WTC11 (cell line): Measurements from ENCODE around the gene DCBLD2. TPM values are rescaled to one million over a fixed set of nuclear protein-coding genes. Genes with fewer than 3 reads are reported as not detected.

Experiments
- ATAC-seq: fragments of 200-7000 bp; cut with Tn5 transposase; 2 replicates; pipeline ENCODE4 v1.10.0; 2021; ENCODE audit warnings: mild to moderate bottlenecking, moderate library complexity
- CTCF ChIA-PET: fragments of 300-600 bp; sonication (Branson Sonifier 250); formaldehyde crosslinking; loops from one replicate; lab custom pipeline; 2021; ENCODE audit warnings: antibody characterized with exemption; lab: Charles Lee
- POLR2A ChIA-PET: fragments of 350-600 bp; sonication (Branson Sonifier 250); formaldehyde crosslinking; loops from one replicate; lab custom pipeline; 2021; ENCODE audit warnings: antibody characterized with exemption; lab: Charles Lee
- DNase-seq: peaks from one replicate; pipeline ENCODE4 v3.0.0; 2021; ENCODE audit warnings: low spot score
- H3K27ac Mint-ChIP-seq: 2 replicates; pipeline ENCODE4 v1.8.0; 2021; ENCODE audit warnings: mixed read lengths
- H3K27me3 Mint-ChIP-seq: 2 replicates; pipeline ENCODE4 v1.8.0; 2021; ENCODE audit warnings: low read depth, mild to moderate bottlenecking, moderate library complexity, mixed read lengths
- H3K36me3 Mint-ChIP-seq: 2 replicates; pipeline ENCODE4 v1.8.0; 2021; ENCODE audit warnings: mixed read lengths
- H3K4me1 Mint-ChIP-seq: 2 replicates; pipeline ENCODE4 v1.8.0; 2022; ENCODE audit warnings: mixed read lengths
- H3K4me3 Mint-ChIP-seq: 2 replicates; pipeline ENCODE4 v1.8.0; 2021; ENCODE audit warnings: mild to moderate bottlenecking, moderate library complexity, mixed read lengths
- H3K9me3 Mint-ChIP-seq: 2 replicates; pipeline ENCODE4 v1.8.0; 2021; ENCODE audit warnings: mixed read lengths
- ATF1 ChIP-seq: sonication (generic); formaldehyde crosslinking; IDR thresholded peaks from 2 replicates; pipeline ENCODE4 v1.8.1; 2023; ENCODE audit warnings: mild to moderate bottlenecking, moderate library complexity, missing genetic modification reagents
- CBFB ChIP-seq: sonication (generic); formaldehyde crosslinking; IDR thresholded peaks from 2 replicates; pipeline ENCODE4 v1.8.1; 2022; ENCODE audit warnings: mild to moderate bottlenecking, low read depth, missing genetic modification reagents
- ELF4 ChIP-seq: sonication (generic); formaldehyde crosslinking; IDR thresholded peaks from 2 replicates; pipeline ENCODE4 v1.8.1; 2022; ENCODE audit warnings: low read depth, mild to moderate bottlenecking, moderate library complexity, missing genetic modification reagents
- EMX1 ChIP-seq: fragments of 250-450 bp; sonication (Bioruptor Pico); IDR thresholded peaks from 2 replicates; pipeline ENCODE4 v1.8.0; 2021; ENCODE audit warnings: mild to moderate bottlenecking
- ESRRA ChIP-seq: sonication (generic); formaldehyde crosslinking; IDR thresholded peaks from 2 replicates; pipeline ENCODE4 v1.8.1; 2022; ENCODE audit warnings: mild to moderate bottlenecking, missing genetic modification reagents, borderline replicate concordance
- GTF2I ChIP-seq: fragments of 250-450 bp; sonication (Bioruptor Pico); conservative IDR thresholded peaks from 2 replicates; pipeline ENCODE4 v1.4.0; 2021; ENCODE audit warnings: mild to moderate bottlenecking
- NR1H2 ChIP-seq: sonication (generic); formaldehyde crosslinking; IDR thresholded peaks from 2 replicates; pipeline ENCODE4 v1.9.0; 2021; ENCODE audit warnings: mild to moderate bottlenecking, moderate library complexity, missing genetic modification reagents
- NR2C2 ChIP-seq: sonication (generic); formaldehyde crosslinking; IDR thresholded peaks from 2 replicates; pipeline ENCODE4 v1.8.0; 2022; ENCODE audit warnings: mild to moderate bottlenecking, missing genetic modification reagents
- NR3C1 ChIP-seq: sonication (generic); formaldehyde crosslinking; conservative IDR thresholded peaks from 2 replicates; pipeline ENCODE4 v1.8.1; 2023; ENCODE audit warnings: low read depth, mild to moderate bottlenecking, missing genetic modification reagents
- PRRX2 ChIP-seq: fragments of 250-450 bp; sonication (Bioruptor Pico); IDR thresholded peaks from 2 replicates; pipeline ENCODE4 v1.8.0; 2021; ENCODE audit warnings: mild to moderate bottlenecking
- RORB ChIP-seq: fragments of 250-450 bp; sonication (Bioruptor Pico); IDR thresholded peaks from 2 replicates; pipeline ENCODE4 v1.9.0; 2021; ENCODE audit warnings: mild to moderate bottlenecking
- SP1 ChIP-seq: sonication (generic); formaldehyde crosslinking; conservative IDR thresholded peaks from 2 replicates; pipeline ENCODE4 v1.8.1; 2022; ENCODE audit warnings: missing genetic modification reagents
- ZNF121 ChIP-seq: sonication (generic); formaldehyde crosslinking; IDR thresholded peaks from 2 replicates; pipeline ENCODE4 v1.8.0; 2023; ENCODE audit warnings: missing genetic modification reagents
- ZNF138 ChIP-seq: sonication (generic); formaldehyde crosslinking; conservative IDR thresholded peaks from 2 replicates; pipeline ENCODE4 v1.8.1; 2022; ENCODE audit warnings: mild to moderate bottlenecking, moderate library complexity, missing genetic modification reagents
- ZNF232 ChIP-seq: sonication (generic); formaldehyde crosslinking; IDR thresholded peaks from 2 replicates; pipeline ENCODE4 v1.8.0; 2022; ENCODE audit warnings: mild to moderate bottlenecking, missing genetic modification reagents
- ZNF263 ChIP-seq: sonication (generic); formaldehyde crosslinking; IDR thresholded peaks from 2 replicates; pipeline ENCODE4 v1.8.1; 2022; ENCODE audit warnings: low read depth, mild to moderate bottlenecking, moderate library complexity, missing genetic modification reagents
- total RNA-seq: library from RNA; stranded (reverse); gene quantifications from 3 replicates; pipeline ENCODE4 v1.2.3, GENCODE V29; 2021
- TF ChIP-seq, protein P1 (sequence below): sonication (generic); formaldehyde crosslinking; IDR thresholded peaks from 2 replicates; pipeline ENCODE4 v1.8.1; 2023; ENCODE audit warnings: mild to moderate bottlenecking, missing genetic modification reagents, moderate library complexity
- TF ChIP-seq, protein P2 (sequence below): sonication (generic); formaldehyde crosslinking; IDR thresholded peaks from 2 replicates; pipeline ENCODE4 v1.8.0; 2023; ENCODE audit warnings: missing genetic modification reagents, mild to moderate bottlenecking, borderline replicate concordance
- TF ChIP-seq, protein P3 (sequence below): sonication (generic); formaldehyde crosslinking; IDR thresholded peaks from 2 replicates; pipeline ENCODE4 v1.8.1; 2023; ENCODE audit warnings: mild to moderate bottlenecking, moderate library complexity, missing genetic modification reagents
- TF ChIP-seq, protein P4 (sequence below): fragments of 250-450 bp; sonication (Bioruptor Pico); IDR thresholded peaks from 2 replicates; pipeline ENCODE4 v1.8.0; 2021; ENCODE audit warnings: mild to moderate bottlenecking

DCBLD2 gene
- total RNA-seq, 1 experiment from 2014 or later, result 47.9 TPM

DNA sequence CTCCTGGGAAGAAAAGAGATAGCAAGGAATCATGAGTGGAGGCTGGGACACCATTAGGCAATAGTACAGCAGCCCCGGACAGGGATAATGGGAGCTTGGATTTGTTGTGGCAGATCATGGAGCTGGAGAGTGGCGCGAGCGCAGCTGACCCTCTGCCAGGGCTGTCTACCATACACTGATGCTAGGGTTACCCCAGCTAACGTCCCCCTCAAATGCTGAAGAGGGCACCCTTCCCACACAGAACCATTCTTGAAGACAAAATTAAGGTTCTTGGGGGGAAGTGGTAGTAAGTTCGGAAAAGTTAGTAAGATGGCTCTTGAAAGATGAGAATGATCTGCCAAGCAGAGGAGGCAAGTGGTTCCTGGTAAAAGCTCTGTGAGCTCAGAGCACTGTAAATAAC is 77.2 kb downstream of the DCBLD2 start:
- H3K4me3 Mint-ChIP-seq, result no peak overlapping the region
- peaks cover 5% of the 10 kb centered on the region for H3K4me1 Mint-ChIP-seq
- ChIA-PET POLR2A (no interaction called here), CTCF (interaction anchor here (0.7 to 2.4 kb wide), 4 partner anchors 77 to 174 kb away, joined by 3 to 9 read pairs (median 4); partner anchors contain the start of gene DCBLD2)
- DNase-seq (no peak), ATAC-seq (peak; percentile 76)
- H3K36me3 Mint-ChIP-seq, result peaks cover 9% of the 10 kb centered on the region
- no peak for TF ChIP-seq NR1H2 (CRISPR knock-in tag)
- TF ChIP-seq, protein P1, sequence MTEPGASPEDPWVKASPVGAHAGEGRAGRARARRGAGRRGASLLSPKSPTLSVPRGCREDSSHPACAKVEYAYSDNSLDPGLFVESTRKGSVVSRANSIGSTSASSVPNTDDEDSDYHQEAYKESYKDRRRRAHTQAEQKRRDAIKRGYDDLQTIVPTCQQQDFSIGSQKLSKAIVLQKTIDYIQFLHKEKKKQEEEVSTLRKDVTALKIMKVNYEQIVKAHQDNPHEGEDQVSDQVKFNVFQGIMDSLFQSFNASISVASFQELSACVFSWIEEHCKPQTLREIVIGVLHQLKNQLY, result no peak
- TF ChIP-seq ELF4 (CRISPR knock-in tag), result no peak
- TF ChIP-seq SP1 (CRISPR knock-in tag), result no peak
- TF ChIP-seq ZNF232 (CRISPR knock-in tag), result no peak
- no peak for TF ChIP-seq EMX1 (CRISPR knock-in tag)
- no peak for TF ChIP-seq ZNF263
- TF ChIP-seq, protein P2, sequence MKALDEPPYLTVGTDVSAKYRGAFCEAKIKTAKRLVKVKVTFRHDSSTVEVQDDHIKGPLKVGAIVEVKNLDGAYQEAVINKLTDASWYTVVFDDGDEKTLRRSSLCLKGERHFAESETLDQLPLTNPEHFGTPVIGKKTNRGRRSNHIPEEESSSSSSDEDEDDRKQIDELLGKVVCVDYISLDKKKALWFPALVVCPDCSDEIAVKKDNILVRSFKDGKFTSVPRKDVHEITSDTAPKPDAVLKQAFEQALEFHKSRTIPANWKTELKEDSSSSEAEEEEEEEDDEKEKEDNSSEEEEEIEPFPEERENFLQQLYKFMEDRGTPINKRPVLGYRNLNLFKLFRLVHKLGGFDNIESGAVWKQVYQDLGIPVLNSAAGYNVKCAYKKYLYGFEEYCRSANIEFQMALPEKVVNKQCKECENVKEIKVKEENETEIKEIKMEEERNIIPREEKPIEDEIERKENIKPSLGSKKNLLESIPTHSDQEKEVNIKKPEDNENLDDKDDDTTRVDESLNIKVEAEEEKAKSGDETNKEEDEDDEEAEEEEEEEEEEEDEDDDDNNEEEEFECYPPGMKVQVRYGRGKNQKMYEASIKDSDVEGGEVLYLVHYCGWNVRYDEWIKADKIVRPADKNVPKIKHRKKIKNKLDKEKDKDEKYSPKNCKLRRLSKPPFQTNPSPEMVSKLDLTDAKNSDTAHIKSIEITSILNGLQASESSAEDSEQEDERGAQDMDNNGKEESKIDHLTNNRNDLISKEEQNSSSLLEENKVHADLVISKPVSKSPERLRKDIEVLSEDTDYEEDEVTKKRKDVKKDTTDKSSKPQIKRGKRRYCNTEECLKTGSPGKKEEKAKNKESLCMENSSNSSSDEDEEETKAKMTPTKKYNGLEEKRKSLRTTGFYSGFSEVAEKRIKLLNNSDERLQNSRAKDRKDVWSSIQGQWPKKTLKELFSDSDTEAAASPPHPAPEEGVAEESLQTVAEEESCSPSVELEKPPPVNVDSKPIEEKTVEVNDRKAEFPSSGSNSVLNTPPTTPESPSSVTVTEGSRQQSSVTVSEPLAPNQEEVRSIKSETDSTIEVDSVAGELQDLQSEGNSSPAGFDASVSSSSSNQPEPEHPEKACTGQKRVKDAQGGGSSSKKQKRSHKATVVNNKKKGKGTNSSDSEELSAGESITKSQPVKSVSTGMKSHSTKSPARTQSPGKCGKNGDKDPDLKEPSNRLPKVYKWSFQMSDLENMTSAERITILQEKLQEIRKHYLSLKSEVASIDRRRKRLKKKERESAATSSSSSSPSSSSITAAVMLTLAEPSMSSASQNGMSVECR (CRISPR knock-in tag), result no peak
- no peak for TF ChIP-seq ZNF121 (CRISPR knock-in tag)
- no peak for TF ChIP-seq ATF1
- no peak for TF ChIP-seq NR3C1
- TF ChIP-seq PRRX2, result no peak
- no peak for TF ChIP-seq RORB (CRISPR knock-in tag)
- TF ChIP-seq, protein P3, sequence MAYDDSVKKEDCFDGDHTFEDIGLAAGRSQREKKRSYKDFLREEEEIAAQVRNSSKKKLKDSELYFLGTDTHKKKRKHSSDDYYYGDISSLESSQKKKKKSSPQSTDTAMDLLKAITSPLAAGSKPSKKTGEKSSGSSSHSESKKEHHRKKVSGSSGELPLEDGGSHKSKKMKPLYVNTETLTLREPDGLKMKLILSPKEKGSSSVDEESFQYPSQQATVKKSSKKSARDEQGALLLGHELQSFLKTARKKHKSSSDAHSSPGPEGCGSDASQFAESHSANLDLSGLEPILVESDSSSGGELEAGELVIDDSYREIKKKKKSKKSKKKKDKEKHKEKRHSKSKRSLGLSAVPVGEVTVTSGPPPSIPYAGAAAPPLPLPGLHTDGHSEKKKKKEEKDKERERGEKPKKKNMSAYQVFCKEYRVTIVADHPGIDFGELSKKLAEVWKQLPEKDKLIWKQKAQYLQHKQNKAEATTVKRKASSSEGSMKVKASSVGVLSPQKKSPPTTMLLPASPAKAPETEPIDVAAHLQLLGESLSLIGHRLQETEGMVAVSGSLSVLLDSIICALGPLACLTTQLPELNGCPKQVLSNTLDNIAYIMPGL (CRISPR knock-in tag), result no peak
- no peak for TF ChIP-seq ZNF138 (CRISPR knock-in tag)
- no peak for TF ChIP-seq ESRRA (CRISPR knock-in tag)
- TF ChIP-seq GTF2I (CRISPR knock-in tag), result no peak
- TF ChIP-seq, protein P4, sequence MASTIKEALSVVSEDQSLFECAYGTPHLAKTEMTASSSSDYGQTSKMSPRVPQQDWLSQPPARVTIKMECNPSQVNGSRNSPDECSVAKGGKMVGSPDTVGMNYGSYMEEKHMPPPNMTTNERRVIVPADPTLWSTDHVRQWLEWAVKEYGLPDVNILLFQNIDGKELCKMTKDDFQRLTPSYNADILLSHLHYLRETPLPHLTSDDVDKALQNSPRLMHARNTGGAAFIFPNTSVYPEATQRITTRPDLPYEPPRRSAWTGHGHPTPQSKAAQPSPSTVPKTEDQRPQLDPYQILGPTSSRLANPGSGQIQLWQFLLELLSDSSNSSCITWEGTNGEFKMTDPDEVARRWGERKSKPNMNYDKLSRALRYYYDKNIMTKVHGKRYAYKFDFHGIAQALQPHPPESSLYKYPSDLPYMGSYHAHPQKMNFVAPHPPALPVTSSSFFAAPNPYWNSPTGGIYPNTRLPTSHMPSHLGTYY (CRISPR knock-in tag), result no peak
- TF ChIP-seq CBFB (CRISPR knock-in tag), result no peak
- 0 out of 2 replicates have a peak overlapping the region, but pooled peaks have one; percentile 6 for H3K27ac Mint-ChIP-seq
- no peaks in the 10 kb centered on the region for H3K27me3 Mint-ChIP-seq
- peaks cover under 1% of the 10 kb centered on the region for H3K9me3 Mint-ChIP-seq

DNA sequence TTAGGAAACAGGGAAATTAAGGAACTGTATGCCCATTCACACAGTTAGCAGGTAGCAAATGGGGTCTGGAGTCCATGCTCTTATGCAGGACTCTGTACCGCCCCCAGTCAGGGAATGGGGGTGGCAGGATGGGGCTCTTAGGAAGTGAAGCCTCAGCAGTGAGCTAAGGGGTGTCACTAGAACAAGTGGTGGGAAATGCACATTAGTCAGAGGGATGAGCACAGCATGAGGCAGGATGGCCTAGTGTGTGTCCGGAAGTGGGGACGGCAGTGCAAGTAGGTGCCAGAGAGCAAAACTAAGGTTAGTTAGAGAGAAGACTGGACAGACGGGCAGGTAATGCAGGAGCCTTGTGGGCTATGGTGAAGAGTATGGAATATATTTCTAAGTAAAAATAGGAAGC is 77.7 kb downstream of the DCBLD2 start:
- peak; percentile 41 for ATAC-seq
- CTCF ChIA-PET, result interaction anchor here (0.7 to 2.4 kb wide), 4 partner anchors 78 to 174 kb away, joined by 3 to 9 read pairs (median 4); partner anchors contain the start of gene DCBLD2

More for the DNA sequence above, 77.7 kb downstream of the DCBLD2 start:
- POLR2A ChIA-PET, result no interaction called here
- no peaks in the 10 kb centered on the region for H3K27me3 Mint-ChIP-seq
- H3K9me3 Mint-ChIP-seq, result no peaks in the 10 kb centered on the region
- H3K27ac Mint-ChIP-seq, result no peak overlapping the region
- DNase-seq, result no peak
- TF ChIP-seq NR2C2 (CRISPR knock-in tag), result no peak
- TF ChIP-seq ZNF138 (CRISPR knock-in tag), result no peak
- TF ChIP-seq, protein P3 (CRISPR knock-in tag), result no peak
- H3K4me3 Mint-ChIP-seq, result no peak overlapping the region
- peaks cover 5% of the 10 kb centered on the region for H3K4me1 Mint-ChIP-seq
- peaks cover 10% of the 10 kb centered on the region for H3K36me3 Mint-ChIP-seq
